Lung (tissue), 12 donors: ENCODE data around the gene SHTN1. TPM values are rescaled to one million over a fixed set of nuclear protein-coding genes. Genes with fewer than 3 reads are reported as not detected.

Experiments
- ATAC-seq: fragments of 200-7000 bp; cut with Tn5 transposase; one replicate; pipeline ENCODE4 v1.9.1; 2020; ENCODE audit warnings: moderate number of reproducible peaks; ENCODE audit not compliant: insufficient read depth, low FRiP score
- DNase-seq, 3 donors: peaks; one replicate each; pipeline ENCODE4 v3.0.0-alpha.2; 2013 to 2017
- H3K27ac ChIP-seq, 2 donors: one replicate each; pipeline ENCODE4 v1.5.1; 2013; ENCODE audit warnings: mild to moderate bottlenecking in 2 of 2, moderate library complexity in 2 of 2, control low read depth in 1 of 2, inconsistent platforms in 1 of 2, low read depth in 1 of 2, low read length in 1 of 2
- H3K27me3 ChIP-seq, 3 donors: one replicate each; pipeline ENCODE4 v1.5.1; 2013; ENCODE audit warnings: low read length in 2 of 3; ENCODE audit not compliant: control insufficient read depth in 3 of 3, insufficient read depth in 3 of 3
- H3K36me3 ChIP-seq, 4 donors: one replicate each; pipeline ENCODE4 v1.5.1; 2013; ENCODE audit warnings: low read length in 4 of 4, mild to moderate bottlenecking in 1 of 4, moderate library complexity in 1 of 4; ENCODE audit not compliant: control insufficient read depth in 4 of 4, insufficient read depth in 4 of 4
- H3K4me1 ChIP-seq, 5 donors: one replicate each; pipeline ENCODE4 v1.5.1; 2013; ENCODE audit warnings: low read length in 5 of 5, mild to moderate bottlenecking in 2 of 5, moderate library complexity in 1 of 5; ENCODE audit not compliant: control insufficient read depth in 5 of 5, insufficient read depth in 5 of 5
- H3K4me3 ChIP-seq: one replicate; pipeline ENCODE4 v1.5.1; 2013; ENCODE audit warnings: mild to moderate bottlenecking, control low read depth, moderate library complexity
- H3K9ac ChIP-seq, 2 donors: one replicate each; pipeline ENCODE4 v1.5.1; 2013; ENCODE audit warnings: low read length in 2 of 2, control low read depth in 1 of 2; ENCODE audit not compliant: insufficient read depth in 1 of 2
- H3K9me3 ChIP-seq, 4 donors: one replicate each; pipeline ENCODE4 v1.5.1; 2013; ENCODE audit warnings: low read length in 3 of 4, mild to moderate bottlenecking in 1 of 4, moderate library complexity in 1 of 4; ENCODE audit not compliant: control insufficient read depth in 4 of 4, insufficient read depth in 3 of 4
- WGBS, 2 donors: extraction: QIAGEN DNeasy Blood & Tissue Kit; methylation state at CpG; one replicate each; pipeline ENCODE4 v1.1.7; 2013; 5-methylcytosine and 5-hydroxymethylcytosine counted together
- polyA plus RNA-seq, 2 donors: library from polyadenylated mRNA; stranded (reverse); fragments of 200-250 nt; gene quantifications; one replicate each; pipeline ENCODE4 v1.2.1, GENCODE V29; 2013
- total RNA-seq, 2 donors: library from RNA; depleted of rRNA in 1 of 2; stranded (reverse); fragments of >200 nt in 1 of 2; gene quantifications; one replicate each; pipeline ENCODE4 v1.2.1, GENCODE V29; 2014 to 2021
- TF ChIP-seq, protein P1 (sequence below): IDR thresholded peaks from 2 replicates; pipeline ENCODE4 v1.5.1; 2012; ENCODE audit warnings: mild to moderate bottlenecking; ENCODE audit errors: control extremely low read depth, extremely low read depth
- donor health status: control.
- donor health status: control.
- donor health status: Bipolar disorder and iron deficiency.
- donor health status: healthy.
- donor health status: DM: yes; HTN: yes; CAD: no.

SHTN1 gene
- total and polyA plus RNA-seq, 4 donors = 14.0 to 28.4 (median 16.7) TPM

DNA sequence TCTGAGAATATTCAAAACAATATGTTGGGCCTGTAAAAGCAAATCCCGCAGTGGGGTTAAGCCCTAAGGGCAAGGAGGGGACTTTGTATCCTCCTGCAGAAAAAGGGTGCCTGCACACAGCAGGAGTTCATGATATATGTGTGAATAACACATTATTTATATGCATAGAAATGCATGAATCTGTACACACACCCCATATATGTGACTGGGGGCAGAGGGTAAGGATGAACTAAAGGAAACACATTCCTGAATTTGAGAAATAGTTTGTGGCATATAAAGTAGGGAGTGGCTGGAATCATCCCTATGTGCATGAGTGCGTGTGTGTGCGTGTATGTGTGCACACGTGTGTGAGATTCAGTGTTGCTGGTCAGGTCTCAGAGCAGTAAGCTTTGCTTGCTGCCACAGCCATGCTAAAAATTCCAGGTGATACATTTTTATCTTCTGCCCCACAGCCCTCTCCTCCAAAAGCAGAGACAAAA is 136.8 kb downstream of the SHTN1 start:
- DNase-seq = no peak
- Histone ChIP-seq H3K4me1 (peaks cover 0 to 1% (median 0%) of the 10 kb centered on the region in 5 donors), H3K4me3 (no peak overlapping the region), H3K27me3 (peaks cover 0 to 4% (median 0%) of the 10 kb centered on the region in 3 donors), H3K36me3 (no peaks in the 10 kb centered on the region), H3K9ac (no peak overlapping the region), H3K9me3 (peaks cover 0 to 2% (median 0%) of the 10 kb centered on the region in 4 donors), H3K27ac (no peak overlapping the region)
- 66 to 79% methylated on average over 4 of the region's 4 CpGs for WGBS, 2 donors
- ATAC-seq = no peak
- TF ChIP-seq, protein P1, sequence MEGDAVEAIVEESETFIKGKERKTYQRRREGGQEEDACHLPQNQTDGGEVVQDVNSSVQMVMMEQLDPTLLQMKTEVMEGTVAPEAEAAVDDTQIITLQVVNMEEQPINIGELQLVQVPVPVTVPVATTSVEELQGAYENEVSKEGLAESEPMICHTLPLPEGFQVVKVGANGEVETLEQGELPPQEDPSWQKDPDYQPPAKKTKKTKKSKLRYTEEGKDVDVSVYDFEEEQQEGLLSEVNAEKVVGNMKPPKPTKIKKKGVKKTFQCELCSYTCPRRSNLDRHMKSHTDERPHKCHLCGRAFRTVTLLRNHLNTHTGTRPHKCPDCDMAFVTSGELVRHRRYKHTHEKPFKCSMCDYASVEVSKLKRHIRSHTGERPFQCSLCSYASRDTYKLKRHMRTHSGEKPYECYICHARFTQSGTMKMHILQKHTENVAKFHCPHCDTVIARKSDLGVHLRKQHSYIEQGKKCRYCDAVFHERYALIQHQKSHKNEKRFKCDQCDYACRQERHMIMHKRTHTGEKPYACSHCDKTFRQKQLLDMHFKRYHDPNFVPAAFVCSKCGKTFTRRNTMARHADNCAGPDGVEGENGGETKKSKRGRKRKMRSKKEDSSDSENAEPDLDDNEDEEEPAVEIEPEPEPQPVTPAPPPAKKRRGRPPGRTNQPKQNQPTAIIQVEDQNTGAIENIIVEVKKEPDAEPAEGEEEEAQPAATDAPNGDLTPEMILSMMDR = no peak

DNA sequence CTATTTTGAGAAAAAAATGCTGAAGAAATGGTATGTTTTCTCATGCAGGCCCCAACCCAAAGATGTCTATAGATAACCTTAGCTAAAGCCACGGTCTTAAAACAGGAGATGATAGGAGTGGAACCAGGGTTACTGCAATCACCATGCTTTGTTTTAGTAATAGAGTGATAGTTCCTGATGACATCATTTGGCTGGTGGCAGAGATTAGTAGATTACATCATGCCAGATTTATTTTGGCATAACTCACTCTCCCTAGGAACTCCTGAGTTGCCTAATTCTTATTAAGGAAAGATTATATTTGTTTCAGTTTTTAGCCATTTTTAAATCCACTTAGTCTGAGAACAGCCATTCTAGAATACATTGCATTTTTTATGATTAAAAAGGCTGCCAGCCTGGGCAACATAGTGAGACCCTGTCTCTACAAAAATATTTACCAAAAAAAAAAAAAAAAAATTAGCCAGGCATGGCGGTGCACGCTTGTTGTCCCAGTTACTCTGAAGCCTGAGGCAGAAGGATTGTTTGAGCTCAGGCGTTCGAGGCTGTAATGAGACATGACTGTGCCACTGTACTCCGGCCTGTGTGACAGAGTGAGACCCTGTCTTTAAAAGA is 137.9 kb downstream of the SHTN1 start:
- TF ChIP-seq, protein P1 = no peak
- peaks cover 0 to 1% (median 0%) of the 10 kb centered on the region in 5 donors for H3K4me1 ChIP-seq
- no peak overlapping the region for H3K27ac ChIP-seq
- peak in 1 of 3 donors; percentile 16 for DNase-seq
- H3K9ac ChIP-seq = no peak overlapping the region
- no peak for ATAC-seq
- peaks cover 0 to 2% (median 0%) of the 10 kb centered on the region in 4 donors for H3K9me3 ChIP-seq
- H3K27me3 ChIP-seq = peaks cover 0 to 4% (median 0%) of the 10 kb centered on the region in 3 donors
- H3K36me3 ChIP-seq = no peaks in the 10 kb centered on the region
- 86 to 91% methylated on average over 6 of the region's 6 CpGs for WGBS, 2 donors
- no peak overlapping the region for H3K4me3 ChIP-seq

DNA sequence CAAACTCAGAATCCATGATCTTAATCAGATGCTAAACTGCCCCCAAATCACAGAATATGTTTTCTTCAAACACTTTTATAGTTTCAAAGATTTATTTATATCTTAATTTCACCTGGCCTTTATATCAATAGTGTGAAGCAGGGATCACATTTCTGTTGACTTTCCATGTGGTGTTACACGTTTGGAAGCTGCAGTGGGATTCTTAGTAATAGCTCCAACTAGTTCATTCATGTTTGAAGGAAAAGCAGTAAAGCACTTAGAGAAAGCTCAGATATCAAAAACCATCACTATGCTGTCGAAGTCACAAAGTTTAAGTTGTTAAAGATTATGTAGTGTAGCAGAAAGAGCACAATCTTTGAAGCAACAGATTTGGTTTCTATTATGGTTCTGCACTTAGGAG is 138.9 kb downstream of the SHTN1 start:
- DNase-seq = no peak
- ATAC-seq = no peak
- Histone ChIP-seq H3K27ac (no peak overlapping the region), H3K27me3 (peaks cover 0 to 4% (median 0%) of the 10 kb centered on the region in 3 donors), H3K36me3 (no peaks in the 10 kb centered on the region), H3K9me3 (peaks cover 0 to 2% (median 0%) of the 10 kb centered on the region in 4 donors), H3K9ac (no peak overlapping the region), H3K4me3 (no peak overlapping the region), H3K4me1 (peaks cover 0 to 1% (median 0%) of the 10 kb centered on the region in 5 donors)
- 67 to 82% methylated on average over 2 of the region's 2 CpGs for WGBS, 2 donors
- TF ChIP-seq, protein P1 = no peak

DNA sequence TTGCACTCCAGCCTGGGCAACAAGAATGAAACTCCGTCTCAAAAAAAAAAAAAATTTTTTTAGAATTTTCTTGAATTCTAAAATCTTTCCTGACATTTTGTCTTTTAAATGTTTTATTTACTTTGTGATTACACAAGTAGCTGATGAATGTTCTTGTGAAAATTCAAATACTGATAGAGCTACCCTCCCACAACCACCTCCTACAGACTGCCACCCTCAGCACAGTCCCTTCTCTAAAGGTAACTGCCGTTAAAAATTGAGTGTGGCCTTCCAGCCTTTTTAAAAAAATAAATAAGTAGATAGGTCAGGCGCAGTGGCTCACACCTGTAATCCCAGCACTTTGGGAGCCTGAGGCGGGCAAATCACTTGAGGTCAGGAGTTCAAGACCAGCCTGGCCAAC is 140.6 kb downstream of the SHTN1 start:
- Histone ChIP-seq H3K27me3 (peaks cover 0 to 4% (median 0%) of the 10 kb centered on the region in 3 donors), H3K9ac (no peak overlapping the region), H3K4me3 (no peak overlapping the region), H3K36me3 (no peaks in the 10 kb centered on the region), H3K27ac (no peak overlapping the region), H3K9me3 (peaks cover 0 to 2% (median 0%) of the 10 kb centered on the region in 4 donors), H3K4me1 (peaks cover 0 to 1% (median 0%) of the 10 kb centered on the region in 5 donors)
- TF ChIP-seq, protein P1 = no peak
- DNase-seq = no peak
- 79 to 90% methylated on average over 4 of the region's 4 CpGs for WGBS, 2 donors
- no peak for ATAC-seq
